Suppressor macrophage treated with lipopolysaccharide for 1 hour (primary cell): ENCODE results near the gene B3GNT7.
A peak's percentile ranks its signal among the peaks of the same experiment; 100 is the strongest.
"Not testable (repeated sequence)": the region's sequence is repeated elsewhere in the genome, so short reads cannot be mapped to it uniquely, and the experiment has no call there.

ENCODE experiments used
- DNase-seq, 3 donors: peaks; one replicate each; pipeline ENCODE4 v3.0.0-alpha.2; 2020 to 2022

The B3GNT7 gene

GRCh38 chr2:231404183-231404578 lies 8.7 kb downstream of the B3GNT7 start:
- DNase-seq: not testable (repeated sequence)

- DNase-seq: not testable (repeated sequence)
These were observed 10.3 kb downstream of the B3GNT7 start for GRCh38 chr2:231405601-231406367.

- DNase-seq: not testable (repeated sequence)
These were observed 12.2 kb downstream of the B3GNT7 start for GRCh38 chr2:231407686-231408085.

- DNase-seq: not testable (repeated sequence)
These were observed 12.8 kb downstream of the B3GNT7 start for GRCh38 chr2:231408304-231408703.

- DNase-seq: no peak
These were observed 14.3 kb downstream of the B3GNT7 start for GRCh38 chr2:231409776-231410175.

GRCh38 chr2:231410293-231411004 lies 14.9 kb downstream of the B3GNT7 start:
- DNase-seq: no peak

- DNase-seq: no peak
These were observed 15.7 kb downstream of the B3GNT7 start for GRCh38 chr2:231411237-231411636.

GRCh38 chr2:231411831-231412617 lies 16.5 kb downstream of the B3GNT7 start:
- DNase-seq: peak; percentile 85 to 94 (median 89)

GRCh38 chr2:231412618-231412963 lies 17.1 kb downstream of the B3GNT7 start:
- DNase-seq: no peak

GRCh38 chr2:231413456-231413855 lies 17.9 kb downstream of the B3GNT7 start:
- no peak for DNase-seq

GRCh38 chr2:231413921-231414476 lies 18.5 kb downstream of the B3GNT7 start:
- DNase-seq: no peak

- no peak for DNase-seq
These were observed 19.5 kb downstream of the B3GNT7 start for GRCh38 chr2:231415029-231415428.

- no peak for DNase-seq
These were observed 23.5 kb downstream of the B3GNT7 start for GRCh38 chr2:231418820-231419640.

GRCh38 chr2:231421051-231421580 lies 25.6 kb downstream of the B3GNT7 start:
- no peak for DNase-seq

- DNase-seq: no peak
These were observed 26.5 kb downstream of the B3GNT7 start for GRCh38 chr2:231422056-231422455.

- no peak for DNase-seq
These were observed 27.7 kb downstream of the B3GNT7 start for GRCh38 chr2:231423176-231423575.

- DNase-seq: no peak
These were observed 29.8 kb downstream of the B3GNT7 start for GRCh38 chr2:231425291-231425810.

GRCh38 chr2:231425811-231426703 lies 30.5 kb downstream of the B3GNT7 start:
- DNase-seq: no peak

- no peak for DNase-seq
These were observed 31.6 kb downstream of the B3GNT7 start for GRCh38 chr2:231427116-231427515.

- no peak for DNase-seq
These were observed 33.6 kb downstream of the B3GNT7 start for GRCh38 chr2:231429152-231429551.

GRCh38 chr2:231429901-231430300 lies 34.4 kb downstream of the B3GNT7 start:
- no peak for DNase-seq
